Measurements from ENCODE around the gene NOP58.
"Not testable (repeated sequence)": the region's sequence is repeated elsewhere in the genome, so short reads cannot be mapped to it uniquely, and the experiment has no call there.

Gene NOP58

DNA sequence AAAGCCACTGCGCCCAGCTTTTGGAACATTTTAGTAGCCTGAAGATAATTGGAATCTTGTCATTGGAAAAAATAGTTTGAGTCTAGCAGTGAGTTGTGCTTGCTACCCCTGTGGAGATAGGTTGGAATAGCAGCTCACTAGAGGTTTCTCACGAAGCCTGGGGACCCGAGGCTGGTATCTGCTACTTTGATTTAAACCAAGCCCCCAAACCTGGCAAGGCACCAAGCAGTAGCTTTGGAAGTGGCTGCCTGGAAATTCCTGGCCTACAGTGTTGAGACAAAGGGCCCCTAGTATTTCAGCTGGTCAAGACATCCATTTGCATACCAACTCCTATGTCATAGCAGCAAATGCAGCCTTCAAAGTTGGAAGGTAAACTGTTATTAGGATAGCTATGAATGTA is 42.1 kb downstream of the NOP58 start:
- DNase-seq: no peak

- peak in 1 of 3 experiments; percentile 65 for DNase-seq
Measured at GRCh38 chr2:202311823-202312388, 46.3 kb downstream of the NOP58 start.

GRCh38 chr2:202314116-202314515 is 48.6 kb downstream of the NOP58 start:
- no peak for DNase-seq

DNA sequence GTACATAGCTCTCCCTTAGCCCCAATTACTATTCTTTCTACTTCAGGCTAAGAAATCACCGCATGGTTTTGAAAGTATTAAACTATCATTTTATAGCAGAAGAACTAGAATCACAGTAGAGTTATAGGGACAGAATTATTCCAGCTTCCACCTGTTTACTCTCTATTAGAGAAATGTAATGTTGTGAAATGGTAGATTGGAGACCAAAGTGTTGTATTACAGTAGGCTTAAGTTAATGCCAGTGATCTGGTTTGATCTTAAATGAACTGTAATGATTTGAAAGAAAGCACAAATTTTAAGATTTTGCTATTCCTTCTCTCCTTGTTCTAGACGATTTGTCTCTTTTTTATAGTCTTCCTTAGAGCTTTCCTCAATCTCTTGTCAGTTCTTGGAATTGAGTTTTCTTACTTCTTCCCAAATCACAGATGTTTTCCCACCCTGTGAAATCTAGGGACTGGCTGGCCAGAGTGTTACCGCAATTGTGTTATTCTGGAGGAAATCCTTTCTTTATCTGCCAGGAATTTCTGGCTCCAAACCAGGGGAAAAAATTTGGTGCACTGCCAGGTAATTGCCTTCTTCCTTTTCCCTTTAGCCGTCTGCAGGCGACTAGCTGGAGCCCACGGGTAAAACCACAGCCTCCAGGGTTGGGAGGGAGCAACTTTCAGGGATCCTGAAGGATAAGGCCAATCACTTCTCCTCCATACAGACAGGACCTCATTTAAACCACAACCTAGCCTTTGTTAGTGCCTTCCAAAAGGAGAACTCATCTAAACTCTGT is 51.7 kb downstream of the NOP58 start:
- DNase-seq: no peak

GRCh38 chr2:202320362-202320761 is 54.8 kb downstream of the NOP58 start:
- not testable (repeated sequence) for DNase-seq

GRCh38 chr2:202322435-202322834 is 56.9 kb downstream of the NOP58 start:
- no peak for DNase-seq

GRCh38 chr2:202327858-202328257 is 62.3 kb downstream of the NOP58 start:
- DNase-seq: no peak

- DNase-seq: no peak
Measured at GRCh38 chr2:202335791-202336467, 70.4 kb downstream of the NOP58 start.

DNA sequence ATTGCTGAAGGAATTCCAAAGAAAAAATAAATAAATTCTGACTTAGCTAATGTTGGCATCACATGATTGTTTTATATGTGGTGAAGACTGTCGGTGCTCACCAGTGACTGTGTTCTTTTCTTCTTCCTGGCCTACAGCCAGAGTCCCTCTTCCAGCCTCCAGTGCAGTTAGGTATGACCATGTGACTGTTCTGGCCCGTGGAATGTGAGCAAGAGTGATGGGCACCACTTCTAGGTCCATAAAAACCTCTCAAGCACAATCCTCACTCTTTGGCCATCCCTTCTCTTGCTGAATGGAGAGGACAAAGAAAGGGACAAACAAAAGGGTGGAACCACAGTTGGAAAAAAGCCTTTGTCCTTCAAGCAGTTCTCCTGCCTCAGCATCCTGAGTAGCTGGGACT is 71.6 kb downstream of the NOP58 start:
- no peak for DNase-seq

GRCh38 chr2:202337706-202338346 is 72.3 kb downstream of the NOP58 start:
- DNase-seq: no peak

DNA sequence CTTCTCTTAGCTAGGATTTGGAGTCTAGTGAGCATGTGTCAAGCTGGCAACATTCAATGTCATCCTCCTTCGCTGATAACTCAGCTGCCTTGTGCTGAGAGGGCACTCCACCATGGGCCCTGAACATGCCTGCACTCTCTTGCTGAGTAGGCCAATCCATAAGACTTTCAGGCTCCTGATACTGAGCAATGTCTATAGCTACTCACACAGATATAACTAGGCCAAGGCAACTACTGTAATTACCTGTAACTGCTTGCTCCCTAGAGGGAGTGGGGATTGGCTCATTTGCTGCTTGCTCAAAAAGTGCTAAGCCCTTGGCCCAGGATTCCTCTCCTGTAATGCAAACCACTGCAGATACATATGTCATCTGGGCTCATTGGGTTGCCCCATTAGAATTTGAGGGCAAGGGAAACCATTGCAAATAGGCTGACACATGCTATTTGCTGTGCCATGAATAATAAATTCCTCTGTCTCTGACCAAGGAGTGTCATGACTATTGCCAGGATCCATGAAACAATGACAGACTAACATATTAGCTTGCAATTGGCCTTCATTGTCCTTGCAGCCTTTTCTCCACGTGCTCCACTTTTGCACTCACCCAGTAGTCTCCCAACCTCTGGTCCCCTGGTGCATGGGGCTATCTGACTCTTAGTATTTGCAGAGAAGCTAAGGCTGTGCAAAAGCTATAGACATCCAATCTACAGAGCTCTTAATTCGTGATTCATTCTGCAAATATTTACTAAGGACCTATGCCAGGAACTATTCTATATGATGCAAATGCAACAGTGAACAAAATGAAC is 73.7 kb downstream of the NOP58 start:
- peak in 1 of 3 experiments; percentile 24 for DNase-seq

DNA sequence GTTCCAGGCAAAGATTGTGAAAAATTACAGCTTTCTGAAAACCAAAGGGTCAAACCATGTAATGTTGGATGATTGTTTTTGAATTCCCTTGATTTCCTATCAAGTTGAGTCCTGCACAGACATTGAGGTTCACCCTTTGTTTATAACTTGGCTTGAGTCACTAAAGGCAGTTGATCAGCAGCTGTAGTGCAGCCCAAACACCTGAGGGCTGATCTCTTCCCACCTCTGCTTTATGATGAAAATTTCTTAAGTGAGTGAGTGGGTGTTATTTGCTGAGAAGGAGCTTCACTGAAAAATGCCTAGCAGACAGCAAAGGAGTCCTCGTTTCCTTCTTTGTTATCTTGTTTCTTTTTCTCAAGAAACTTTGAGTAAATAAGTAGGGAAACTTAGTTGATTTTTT is 78.6 kb downstream of the NOP58 start:
- DNase-seq: no peak

GRCh38 chr2:202346180-202346579 is 80.6 kb downstream of the NOP58 start:
- DNase-seq: no peak
